DOHH2 (cell line): ENCODE results near the gene HCFC1R1.

Source experiments
- EZH2phosphoT487 ChIP-seq: fragments of 200-600 bp; sonication (generic); IDR thresholded peaks from 2 replicates; pipeline ENCODE4 v1.6.1; 2017; ENCODE audit warnings: borderline replicate concordance, mild to moderate bottlenecking, antibody characterized with exemption, low read length, moderate library complexity, mixed read lengths
- TF ChIP-seq, protein P1 (sequence below): fragments of 200-600 bp; sonication (generic); IDR thresholded peaks from one replicate; pipeline ENCODE4 v1.5.1; 2014; ENCODE audit warnings: antibody characterized with exemption, mild to moderate bottlenecking, low read depth, low read length; ENCODE audit not compliant: poor library complexity, severe bottlenecking

DNA sequence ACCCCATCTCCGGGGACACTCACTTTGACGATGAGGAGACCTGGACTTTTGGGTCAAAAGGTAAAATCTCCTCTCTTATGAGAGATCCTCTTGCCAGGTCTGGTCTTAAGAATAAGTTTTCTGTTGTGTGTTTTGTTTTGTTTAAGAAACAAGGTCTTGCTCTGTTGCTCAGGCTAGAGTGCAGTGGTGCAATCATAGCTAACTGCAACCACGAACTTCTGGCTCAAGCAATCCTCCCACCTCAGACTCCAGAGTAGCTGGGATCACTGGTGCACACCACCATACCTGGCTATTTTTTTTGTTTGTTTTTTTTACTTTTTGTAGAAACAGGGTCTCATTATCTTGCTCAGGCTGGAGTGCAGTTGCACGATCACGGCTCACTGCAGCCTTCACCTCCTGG lies 26.7 kb upstream of the HCFC1R1 start:
- TF ChIP-seq, protein P1, sequence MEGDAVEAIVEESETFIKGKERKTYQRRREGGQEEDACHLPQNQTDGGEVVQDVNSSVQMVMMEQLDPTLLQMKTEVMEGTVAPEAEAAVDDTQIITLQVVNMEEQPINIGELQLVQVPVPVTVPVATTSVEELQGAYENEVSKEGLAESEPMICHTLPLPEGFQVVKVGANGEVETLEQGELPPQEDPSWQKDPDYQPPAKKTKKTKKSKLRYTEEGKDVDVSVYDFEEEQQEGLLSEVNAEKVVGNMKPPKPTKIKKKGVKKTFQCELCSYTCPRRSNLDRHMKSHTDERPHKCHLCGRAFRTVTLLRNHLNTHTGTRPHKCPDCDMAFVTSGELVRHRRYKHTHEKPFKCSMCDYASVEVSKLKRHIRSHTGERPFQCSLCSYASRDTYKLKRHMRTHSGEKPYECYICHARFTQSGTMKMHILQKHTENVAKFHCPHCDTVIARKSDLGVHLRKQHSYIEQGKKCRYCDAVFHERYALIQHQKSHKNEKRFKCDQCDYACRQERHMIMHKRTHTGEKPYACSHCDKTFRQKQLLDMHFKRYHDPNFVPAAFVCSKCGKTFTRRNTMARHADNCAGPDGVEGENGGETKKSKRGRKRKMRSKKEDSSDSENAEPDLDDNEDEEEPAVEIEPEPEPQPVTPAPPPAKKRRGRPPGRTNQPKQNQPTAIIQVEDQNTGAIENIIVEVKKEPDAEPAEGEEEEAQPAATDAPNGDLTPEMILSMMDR = no peak
- no peak for TF ChIP-seq EZH2phosphoT487
